HCEC 1CT (cell line): ENCODE data around the gene SHROOM3.
A peak's percentile ranks its signal among the peaks of the same experiment; 100 is the strongest.

Experiments used
- DNase-seq: peaks from one replicate; pipeline ENCODE4 v3.0.0-alpha.2; 2017

Gene SHROOM3

GRCh38 chr4:76732246-76732645, 297.2 kb downstream of the SHROOM3 start:
- DNase-seq = no peak

- DNase-seq = no peak
Observed at GRCh38 chr4:76733068-76733771, 298.2 kb downstream of the SHROOM3 start.

GRCh38 chr4:76736414-76736813, 301.4 kb downstream of the SHROOM3 start:
- DNase-seq = peak; percentile 93

- DNase-seq = peak; percentile 32
Observed at GRCh38 chr4:76737180-76737579, 302.2 kb downstream of the SHROOM3 start.

GRCh38 chr4:76737771-76738085, 302.7 kb downstream of the SHROOM3 start:
- no peak for DNase-seq

- DNase-seq = peak; percentile 94
Observed at GRCh38 chr4:76738086-76738931, 303.3 kb downstream of the SHROOM3 start.

GRCh38 chr4:76740192-76740591, 305.2 kb downstream of the SHROOM3 start:
- DNase-seq = no peak

GRCh38 chr4:76740866-76741662, 306.0 kb downstream of the SHROOM3 start:
- DNase-seq = no peak

GRCh38 chr4:76741663-76742020, 306.6 kb downstream of the SHROOM3 start:
- no peak for DNase-seq

- peak; percentile 67 for DNase-seq
Observed at GRCh38 chr4:76744241-76744921, 309.4 kb downstream of the SHROOM3 start.

- peak; percentile 69 for DNase-seq
Observed at GRCh38 chr4:76745240-76745639, 310.2 kb downstream of the SHROOM3 start.

- DNase-seq = peak; percentile 34
Observed at GRCh38 chr4:76747563-76747962, 312.5 kb downstream of the SHROOM3 start.

- no peak for DNase-seq
Observed at GRCh38 chr4:76748649-76749048, 313.6 kb downstream of the SHROOM3 start.

- DNase-seq = no peak
Observed at GRCh38 chr4:76749355-76749754, 314.3 kb downstream of the SHROOM3 start.

GRCh38 chr4:76750716-76751115, 315.7 kb downstream of the SHROOM3 start:
- no peak for DNase-seq

- no peak for DNase-seq
Observed at GRCh38 chr4:76751612-76752343, 316.7 kb downstream of the SHROOM3 start.

- DNase-seq = peak; percentile 94
Observed at GRCh38 chr4:76752861-76753501, 318.0 kb downstream of the SHROOM3 start.

GRCh38 chr4:76753814-76754213, 318.8 kb downstream of the SHROOM3 start:
- DNase-seq = peak; percentile 88

- no peak for DNase-seq
Observed at GRCh38 chr4:76754439-76754838, 319.4 kb downstream of the SHROOM3 start.

- DNase-seq = no peak
Observed at GRCh38 chr4:76755756-76756155, 320.7 kb downstream of the SHROOM3 start.

GRCh38 chr4:76756416-76756815, 321.4 kb downstream of the SHROOM3 start:
- no peak for DNase-seq
